MCF 10A (cell line): Measurements from ENCODE around the gene PDC. TPM values are rescaled to one million over a fixed set of nuclear protein-coding genes. Genes with fewer than 3 reads are reported as not detected.

Experiments used
- BruUV-seq: library from RNA; stranded (reverse); fragments of 400-500 nt; replicated peaks from 2 replicates; lab custom pipeline; 2021; lab: Mats Ljungman, UMichigan
- CTCF ChIA-PET: fragments of 300-600 bp; sonication (Branson Sonifier 250); formaldehyde crosslinking; extraction: SDS; loops from one replicate; lab custom pipeline; 2021; ENCODE audit warnings: antibody characterized with exemption, inconsistent platforms; lab: Yijun Ruan, JAX
- POLR2A ChIA-PET: fragments of 300-600, 350-650 bp; sonication (Branson Sonifier 250); formaldehyde crosslinking; extraction: SDS; loops from one replicate; lab custom pipeline; 2020; ENCODE audit warnings: antibody characterized with exemption, inconsistent platforms; lab: Yijun Ruan, JAX
- DNase-seq: peaks from one replicate; pipeline ENCODE4 v3.0.0-alpha.2; 2018; ENCODE audit not compliant: unreplicated experiment
- H3K27ac Mint-ChIP-seq: one replicate; pipeline ENCODE4 v1.8.0; 2022; ENCODE audit warnings: mild to moderate bottlenecking, low read depth, mixed read lengths; ENCODE audit not compliant: unreplicated experiment
- H3K27me3 Mint-ChIP-seq: one replicate; pipeline ENCODE4 v1.8.0; 2022; ENCODE audit warnings: mixed read lengths; ENCODE audit not compliant: insufficient read depth, unreplicated experiment
- H3K36me3 Mint-ChIP-seq: one replicate; pipeline ENCODE4 v1.8.0; 2022; ENCODE audit warnings: mild to moderate bottlenecking, moderate library complexity, mixed read lengths; ENCODE audit not compliant: insufficient read depth, unreplicated experiment
- H3K4me1 Mint-ChIP-seq: one replicate; pipeline ENCODE4 v1.8.0; 2022; ENCODE audit warnings: mixed read lengths; ENCODE audit not compliant: insufficient read depth, unreplicated experiment
- H3K4me3 Mint-ChIP-seq: one replicate; pipeline ENCODE4 v1.8.0; 2022; ENCODE audit warnings: mild to moderate bottlenecking, moderate library complexity, mixed read lengths; ENCODE audit not compliant: unreplicated experiment
- H3K9me3 Mint-ChIP-seq: one replicate; pipeline ENCODE4 v1.8.0; 2022; ENCODE audit warnings: mixed read lengths; ENCODE audit not compliant: unreplicated experiment
- CTCF ChIP-seq: fragments of 200-600 bp; IDR thresholded peaks from one replicate; pipeline ENCODE4 v1.8.0; 2022; ENCODE audit warnings: antibody characterized with exemption, mild to moderate bottlenecking; ENCODE audit not compliant: unreplicated experiment
- intact Hi-C: fragments of 100-400 bp; cut with micrococcal nuclease; formaldehyde crosslinking; loops from 2 replicates; pipeline ENCODE4 v1.14.1; 2022
- total RNA-seq: library from RNA; stranded (reverse); gene quantifications from 2 replicates; pipeline ENCODE4 v1.2.3, GENCODE V29; 2022

PDC gene
- total RNA-seq, 1 experiment from 2014 or later: not detected

- no peak for TF ChIP-seq CTCF
- BruUV-seq: no TSS peak
- no peaks in the 10 kb centered on the region for H3K27me3 Mint-ChIP-seq
- no peaks in the 10 kb centered on the region for H3K4me1 Mint-ChIP-seq
- intact Hi-C loops: loop anchor here (5.0 kb wide), 1 partner anchor 79 kb away; no protein-coding TSS in a partner anchor
- POLR2A ChIA-PET: no interaction called here
- H3K27ac Mint-ChIP-seq: no peak overlapping the region
- CTCF ChIA-PET: interaction anchor here (0.5 to 2.5 kb wide), 5 partner anchors 107 to 512 kb away, joined by 3 to 11 read pairs (median 3); no protein-coding TSS in a partner anchor
- no peaks in the 10 kb centered on the region for H3K9me3 Mint-ChIP-seq
- DNase-seq: no peak
- H3K4me3 Mint-ChIP-seq: no peak overlapping the region
- H3K36me3 Mint-ChIP-seq: no peaks in the 10 kb centered on the region
These were observed 20.5 kb upstream of the PDC start for GRCh38 chr1:186481303-186481888.

DNA sequence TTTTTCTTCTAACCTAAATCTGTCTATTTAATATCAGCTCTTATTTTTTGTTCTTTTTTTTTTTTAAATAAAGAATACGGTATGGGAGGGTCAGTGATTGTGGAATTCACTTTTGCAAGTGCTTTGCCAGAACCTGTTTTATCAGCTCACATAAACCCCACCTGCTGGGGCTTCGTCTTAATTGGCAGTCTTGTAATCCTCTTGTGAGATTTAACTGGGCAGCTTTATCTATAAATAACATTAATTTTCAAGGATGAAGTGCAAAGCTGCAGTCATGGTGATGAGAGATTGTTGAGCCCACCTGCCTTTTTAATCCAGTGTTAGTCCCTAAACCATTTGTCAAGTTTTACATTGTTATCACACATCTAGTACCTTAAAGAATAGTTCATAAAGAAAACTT is 18.2 kb upstream of the PDC start:
- POLR2A ChIA-PET: interaction anchor here (1.0 to 1.1 kb wide), 2 partner anchors 104 to 202 kb away, joined by 3 to 5 read pairs; partner anchors contain the start of gene TPR
- Mint-ChIP-seq H3K27ac (no peak overlapping the region), H3K9me3 (no peaks in the 10 kb centered on the region), H3K4me3 (no peak overlapping the region), H3K4me1 (no peaks in the 10 kb centered on the region), H3K27me3 (no peaks in the 10 kb centered on the region), H3K36me3 (no peaks in the 10 kb centered on the region)
- intact Hi-C loops: no loop called here
- TF ChIP-seq CTCF: no peak
- DNase-seq: no peak
- no TSS peak for BruUV-seq
- CTCF ChIA-PET: interaction anchor here (0.6 to 2.5 kb wide), 7 partner anchors 127 to 507 kb away, joined by 3 to 16 read pairs (median 4); partner anchors contain the start of gene PTGS2

- no peak for DNase-seq
- POLR2A ChIA-PET: interaction anchor here (0.7 kb wide), 1 partner anchor 485 kb away, joined by 3 read pairs; no protein-coding TSS in a partner anchor
- Mint-ChIP-seq H3K27ac (no peak overlapping the region), H3K9me3 (no peaks in the 10 kb centered on the region), H3K4me3 (no peak overlapping the region), H3K27me3 (no peaks in the 10 kb centered on the region), H3K4me1 (no peaks in the 10 kb centered on the region), H3K36me3 (no peaks in the 10 kb centered on the region)
- CTCF ChIA-PET: interaction anchor here (0.5 to 2.3 kb wide), 4 partner anchors 8 to 510 kb away, joined by 3 to 14 read pairs (median 4); no protein-coding TSS in a partner anchor
- intact Hi-C loops: no loop called here
- BruUV-seq: no TSS peak
- no peak for TF ChIP-seq CTCF
These were observed 15.5 kb upstream of the PDC start for GRCh38 chr1:186476264-186477040.

- intact Hi-C loops: no loop called here
- ChIA-PET POLR2A (no interaction called here), CTCF (interaction anchor here (0.6 kb wide), 1 partner anchor 1684 kb away, joined by 3 read pairs; no protein-coding TSS in a partner anchor)
- no peak for TF ChIP-seq CTCF
- Mint-ChIP-seq H3K4me1 (no peaks in the 10 kb centered on the region), H3K4me3 (no peak overlapping the region), H3K27me3 (no peaks in the 10 kb centered on the region), H3K36me3 (no peaks in the 10 kb centered on the region), H3K27ac (no peak overlapping the region), H3K9me3 (no peaks in the 10 kb centered on the region)
- no peak for DNase-seq
- BruUV-seq: no TSS peak
These were observed 13.3 kb upstream of the PDC start for GRCh38 chr1:186474208-186474607.
